Measurements from ENCODE around the gene TNNI2. TPM values are rescaled to one million over a fixed set of nuclear protein-coding genes. Genes with fewer than 3 reads are reported as not detected.

The TNNI2 gene
- total RNA-seq, 1 donor from 2014 or later: 0.26 TPM

- H3K4me3 ChIP-seq (ENCODE audit: low read depth, low read length): no peak overlapping the region
- H3K36me3 ChIP-seq (ENCODE audit: control insufficient read depth, insufficient read depth, low read length): no peaks in the 10 kb centered on the region
- TF ChIP-seq CTCF (IDR thresholded peaks at IDR 0.05; ENCODE audit: insufficient read depth, low read length, severe bottlenecking): no peak
- H3K27me3 ChIP-seq (ENCODE audit: control insufficient read depth, insufficient read depth, low read length): peaks cover 4% of the 10 kb centered on the region
- FAIRE-seq (no peak), DNase-seq (ENCODE audit: low read depth) (no peak)
Observed at GRCh38 chr11:1854949-1855885, 16.4 kb downstream of the TNNI2 start.

GRCh38 chr11:1855886-1856265 is 17.1 kb downstream of the TNNI2 start:
- peaks cover 4% of the 10 kb centered on the region for H3K27me3 ChIP-seq (ENCODE audit: control insufficient read depth, insufficient read depth, low read length)
- H3K36me3 ChIP-seq (ENCODE audit: control insufficient read depth, insufficient read depth, low read length): no peaks in the 10 kb centered on the region
- H3K4me3 ChIP-seq (ENCODE audit: low read depth, low read length): no peak overlapping the region
- peak; percentile 13 for FAIRE-seq
- TF ChIP-seq CTCF (IDR thresholded peaks at IDR 0.05; ENCODE audit: insufficient read depth, low read length, severe bottlenecking): no peak
- DNase-seq (ENCODE audit: low read depth): no peak

GRCh38 chr11:1856306-1857005 is 17.7 kb downstream of the TNNI2 start:
- Histone ChIP-seq H3K36me3 (ENCODE audit: control insufficient read depth, insufficient read depth, low read length) (no peaks in the 10 kb centered on the region), H3K4me3 (ENCODE audit: low read depth, low read length) (no peak overlapping the region), H3K27me3 (ENCODE audit: control insufficient read depth, insufficient read depth, low read length) (peaks cover 4% of the 10 kb centered on the region)
- no peak for DNase-seq (ENCODE audit: low read depth)
- FAIRE-seq: no peak
- TF ChIP-seq CTCF (IDR thresholded peaks at IDR 0.05; ENCODE audit: insufficient read depth, low read length, severe bottlenecking): no peak

GRCh38 chr11:1857064-1857463 is 18.3 kb downstream of the TNNI2 start:
- H3K36me3 ChIP-seq (ENCODE audit: control insufficient read depth, insufficient read depth, low read length): no peaks in the 10 kb centered on the region
- H3K4me3 ChIP-seq (ENCODE audit: low read depth, low read length): no peak overlapping the region
- no peak for FAIRE-seq
- no peak for TF ChIP-seq CTCF (IDR thresholded peaks at IDR 0.05; ENCODE audit: insufficient read depth, low read length, severe bottlenecking)
- peaks cover 4% of the 10 kb centered on the region for H3K27me3 ChIP-seq (ENCODE audit: control insufficient read depth, insufficient read depth, low read length)
- no peak for DNase-seq (ENCODE audit: low read depth)

- FAIRE-seq: no peak
Observed at GRCh38 chr11:1858154-1858553, 19.4 kb downstream of the TNNI2 start.

More at GRCh38 chr11:1858154-1858553, 19.4 kb downstream of the TNNI2 start:
- Histone ChIP-seq H3K4me3 (ENCODE audit: low read depth, low read length) (no peak overlapping the region), H3K27me3 (ENCODE audit: control insufficient read depth, insufficient read depth, low read length) (no peaks in the 10 kb centered on the region), H3K36me3 (ENCODE audit: control insufficient read depth, insufficient read depth, low read length) (no peaks in the 10 kb centered on the region)
- no peak for DNase-seq (ENCODE audit: low read depth)
- no peak for TF ChIP-seq CTCF (IDR thresholded peaks at IDR 0.05; ENCODE audit: insufficient read depth, low read length, severe bottlenecking)
